HCT116 (cell line): ENCODE data around the gene UBE2E2. TPM values are rescaled to one million over a fixed set of nuclear protein-coding genes. Genes with fewer than 3 reads are reported as not detected.

Source experiments
- ATAC-seq: fragments of 200-7000 bp; cut with Tn5 transposase; 2 replicates; pipeline ENCODE4 v1.9.1; 2020; ENCODE audit warnings: mild to moderate bottlenecking, moderate library complexity
- BruUV-seq: library from RNA; stranded (reverse); fragments of 400-500 nt; replicated peaks from 2 replicates; lab custom pipeline; 2021; lab: Mats Ljungman, UMichigan
- CTCF ChIA-PET: fragments of 300-600 bp; sonication (Branson Sonifier 250); formaldehyde crosslinking; loops from one replicate; lab custom pipeline; 2021; ENCODE audit warnings: antibody characterized with exemption; lab: Charles Lee
- POLR2A ChIA-PET: fragments of 300-600, 350-600 bp; sonication (Branson Sonifier 250); formaldehyde crosslinking; loops from one replicate; lab custom pipeline; 2021; ENCODE audit warnings: antibody characterized with exemption; lab: Charles Lee
- RAD21 ChIA-PET, 2 experiments: fragments of 300-600 bp; sonication (Branson Sonifier 250); formaldehyde crosslinking; loops; one replicate each; lab custom pipeline; 2023; ENCODE audit warnings: low total read pairs in 2 of 2; ENCODE audit not compliant: uncharacterized antibody in 2 of 2, unreplicated experiment in 2 of 2, low non-redundant PET in 1 of 2; lab: Charles Lee
- DNase-seq: peaks from one replicate; pipeline ENCODE4 v3.0.0-alpha.2; 2010; ENCODE audit warnings: low read depth, low spot score
- H2AFZ ChIP-seq: fragments of 200-600 bp; shearing (Covaris generic), sonication (generic); 2 replicates; pipeline ENCODE4 v1.6.1; 2017; ENCODE audit warnings: low read depth, mixed run types, mixed read lengths, antibody characterized with exemption, low read length; ENCODE audit not compliant: poor library complexity, severe bottlenecking
- H3K27ac ChIP-seq: 2 replicates; pipeline ENCODE4 v1.5.1; 2012; ENCODE audit warnings: low read depth, low read length
- H3K27me3 ChIP-seq: fragments of 200-600 bp; sonication (generic); 2 replicates; pipeline ENCODE4 v1.6.1; 2016; ENCODE audit warnings: mixed run types, low read length, mixed read lengths; ENCODE audit not compliant: insufficient read depth
- H3K36me3 ChIP-seq, 2 experiments: fragments of 200-500 bp in 1 of 2; fragments of 200-600 bp in 1 of 2; sonication (Bioruptor generic) in 1 of 2; sonication (generic) in 1 of 2; 2 replicates each; pipeline versions ENCODE4 v1.5.1 to v1.6.1; 2014 to 2016; ENCODE audit warnings: low read length in 2 of 2, inconsistent platforms in 1 of 2, mixed read lengths in 1 of 2, mixed run types in 1 of 2; ENCODE audit not compliant: insufficient read depth in 2 of 2, control insufficient read depth in 1 of 2
- H3K4me1 ChIP-seq, 2 experiments: fragments of 200-600 bp in 1 of 2; sonication (generic) in 1 of 2; 2 replicates each; pipeline versions ENCODE4 v1.5.1 to v1.6.1; 2012 to 2017; ENCODE audit warnings: low read length in 2 of 2, inconsistent platforms in 1 of 2, mild to moderate bottlenecking in 1 of 2, mixed read lengths in 1 of 2, mixed run types in 1 of 2, moderate library complexity in 1 of 2; ENCODE audit not compliant: insufficient read depth in 2 of 2, control insufficient read depth in 1 of 2
- H3K4me2 ChIP-seq: fragments of 200-600 bp; sonication (generic); 2 replicates; pipeline ENCODE4 v1.6.1; 2017; ENCODE audit warnings: mixed run types, low read length, mixed read lengths
- H3K4me3 ChIP-seq, 2 experiments: fragments of 200-600 bp in 1 of 2; sonication (generic) in 1 of 2; replicated peaks in 1 of 2; 2 replicates each; pipeline ENCODE4 v1.5.1; 2011 to 2016; ENCODE audit warnings: low read length in 2 of 2, control low read depth in 1 of 2, low read depth in 1 of 2, mild to moderate bottlenecking in 1 of 2, mixed read lengths in 1 of 2, mixed run types in 1 of 2
- H3K79me2 ChIP-seq: fragments of 200-600 bp; sonication (generic); 2 replicates; pipeline ENCODE4 v1.6.1; 2017; ENCODE audit warnings: mild to moderate bottlenecking, mixed run types, low read length, moderate library complexity, mixed read lengths; ENCODE audit not compliant: insufficient read depth
- H3K9ac ChIP-seq: fragments of 200-600 bp; sonication (generic); 2 replicates; pipeline ENCODE4 v1.6.1; 2016; ENCODE audit warnings: low read length, mixed read lengths
- H3K9me2 ChIP-seq: fragments of 200-600 bp; sonication (generic), shearing (Covaris generic); 2 replicates; pipeline ENCODE4 v1.6.1; 2017; ENCODE audit warnings: mixed run types, mild to moderate bottlenecking, moderate library complexity; ENCODE audit not compliant: insufficient read depth
- H3K9me3 ChIP-seq, 2 experiments: fragments of 200-500 bp in 1 of 2; fragments of 200-600 bp in 1 of 2; sonication (Bioruptor generic) in 1 of 2; sonication (generic) in 1 of 2; 2 replicates each; pipeline ENCODE4 v1.6.1; 2014 to 2017; ENCODE audit warnings: low read length in 2 of 2, mixed read lengths in 2 of 2, inconsistent platforms in 1 of 2, low read depth in 1 of 2, mild to moderate bottlenecking in 1 of 2, mixed run types in 1 of 2, moderate library complexity in 1 of 2; ENCODE audit not compliant: control insufficient read depth in 1 of 2, insufficient read depth in 1 of 2
- H4K20me1 ChIP-seq: fragments of 200-600 bp; sonication (generic), shearing (Covaris generic); 2 replicates; pipeline ENCODE4 v1.6.1; 2017; ENCODE audit warnings: mixed run types, mild to moderate bottlenecking, moderate library complexity; ENCODE audit not compliant: insufficient read depth
- ELF1 ChIP-seq: IDR thresholded peaks from 2 replicates; pipeline ENCODE4 v1.6.1; 2012; ENCODE audit warnings: low read depth, borderline replicate concordance
- EZH2phosphoT487 ChIP-seq: fragments of 200-600 bp; IDR thresholded peaks from 2 replicates; pipeline ENCODE4 v1.6.1; 2018; ENCODE audit warnings: antibody characterized with exemption, borderline replicate concordance
- FOSL1 ChIP-seq: IDR thresholded peaks from 2 replicates; pipeline ENCODE4 v1.6.1; 2012; ENCODE audit warnings: low read depth
- RAD21 ChIP-seq: IDR thresholded peaks from 2 replicates; pipeline ENCODE4 v1.6.1; 2012; ENCODE audit warnings: low read depth, mild to moderate bottlenecking
- SIN3A ChIP-seq: IDR thresholded peaks from 2 replicates; pipeline ENCODE4 v1.6.1; 2012; ENCODE audit warnings: low read depth
- TCF7L2 ChIP-seq: IDR thresholded peaks from 2 replicates; pipeline ENCODE4 v1.7.0; 2011; ENCODE audit warnings: borderline replicate concordance, inconsistent platforms; ENCODE audit not compliant: insufficient read depth, insufficient read length; ENCODE audit errors: extremely low read depth
- YY1 ChIP-seq: IDR thresholded peaks from 2 replicates; pipeline ENCODE4 v1.6.1; 2011; ENCODE audit warnings: low read length, low read depth, moderate library complexity, mild to moderate bottlenecking; ENCODE audit not compliant: insufficient replicate concordance; ENCODE audit errors: extremely low read depth
- ZNF274 ChIP-seq: fragments of 200-500 bp; sonication (Bioruptor generic); IDR thresholded peaks from 2 replicates; pipeline ENCODE4 v1.6.1; 2014; ENCODE audit warnings: mild to moderate bottlenecking, low read depth, low read length, inconsistent platforms
- intact Hi-C: fragments of 100-400 bp; cut with micrococcal nuclease; formaldehyde crosslinking; loops from 2 replicates; pipeline ENCODE4 v1.10.0; 2022
- total RNA-seq: library from RNA; stranded (reverse); gene quantifications from one replicate; pipeline ENCODE4 v1.2.1, GENCODE V29; 2021; ENCODE audit not compliant: unreplicated experiment
- TF ChIP-seq, protein P1 (sequence below), 3 experiments: fragments of 200-600 bp in 1 of 3; sonication (generic) in 1 of 3; IDR thresholded peaks in 2 of 3; conservative IDR thresholded peaks in 1 of 3; 2 replicates each; pipeline ENCODE4 v1.5.1; 2012 to 2017; ENCODE audit warnings: low read depth in 2 of 3, low read length in 2 of 3, antibody characterized with exemption in 1 of 3, borderline replicate concordance in 1 of 3, control low read depth in 1 of 3, mild to moderate bottlenecking in 1 of 3, mixed read lengths in 1 of 3, mixed run types in 1 of 3, moderate library complexity in 1 of 3; ENCODE audit not compliant: insufficient read depth in 1 of 3
- TF ChIP-seq, protein P2 (sequence below): IDR thresholded peaks from 2 replicates; pipeline ENCODE4 v1.6.1; 2011; ENCODE audit warnings: mild to moderate bottlenecking, low read length, moderate library complexity; ENCODE audit not compliant: insufficient replicate concordance; ENCODE audit errors: extremely low read depth
- TF ChIP-seq, protein P3 (sequence below): IDR thresholded peaks from 2 replicates; pipeline ENCODE4 v1.6.1; 2012

UBE2E2 gene
- total RNA-seq, 1 experiment from 2014 or later, result 21.4 TPM

DNA sequence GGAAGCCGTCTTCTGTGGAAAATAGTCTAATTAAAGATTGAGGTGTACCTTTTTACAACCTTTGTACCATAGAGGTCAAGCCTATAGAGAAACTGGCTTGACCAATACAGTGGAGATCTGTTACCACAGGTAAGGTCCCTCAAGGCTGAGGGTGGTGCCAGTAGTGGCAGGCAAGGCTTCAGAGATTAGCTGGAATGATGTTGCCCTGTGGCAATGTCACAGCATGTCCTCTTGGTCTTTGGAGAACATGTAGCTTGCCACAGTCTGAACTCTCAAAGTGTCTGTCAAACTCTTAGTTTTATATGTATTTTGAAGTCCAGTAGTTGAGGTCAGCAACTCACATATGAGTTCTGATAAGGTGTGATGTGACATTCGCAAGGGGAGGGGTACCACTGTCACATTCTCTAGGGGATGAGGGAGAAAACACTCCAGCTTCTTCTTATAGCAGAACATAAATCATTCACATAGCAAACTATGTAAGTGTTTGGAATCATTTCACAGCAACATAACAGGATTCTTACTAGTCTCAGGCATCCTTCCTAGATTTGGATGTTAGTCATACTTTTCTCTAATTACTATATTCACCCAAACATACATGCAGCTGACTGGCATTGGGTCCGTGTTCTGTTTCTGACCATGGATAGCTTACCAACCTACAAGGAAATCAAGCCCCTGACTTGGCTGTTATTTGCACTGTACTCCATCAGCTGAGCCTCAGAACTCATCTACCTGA is 173.6 kb downstream of the UBE2E2 start:
- intact Hi-C loops, result no loop called here
- Histone ChIP-seq H3K9ac (no peak overlapping the region), H2AFZ (no peak overlapping the region), H4K20me1 (no peaks in the 10 kb centered on the region; the same call in 1 of the 2 replicates), H3K9me3 (no peaks in the 10 kb centered on the region), H3K4me2 (no peak overlapping the region), H3K27me3 (no peaks in the 10 kb centered on the region), H3K9me2 (no peaks in the 10 kb centered on the region), H3K79me2 (no peaks in the 10 kb centered on the region; the same call in 1 of the 2 replicates), H3K4me1 (no peaks in the 10 kb centered on the region), H3K27ac (no peak overlapping the region), H3K4me3 (no peak overlapping the region), H3K36me3 (no peaks in the 10 kb centered on the region)
- ChIA-PET CTCF (no interaction called here), RAD21 (no interaction called here), POLR2A (no interaction called here)
- ATAC-seq (no peak), DNase-seq (no peak)
- no peak for TF ChIP-seq FOSL1
- TF ChIP-seq RAD21, result no peak
- TF ChIP-seq YY1, result no peak
- TF ChIP-seq TCF7L2, result no peak
- no peak for TF ChIP-seq SIN3A
- TF ChIP-seq EZH2phosphoT487, result no peak
- TF ChIP-seq ZNF274, result no peak
- TF ChIP-seq ELF1, result no peak
- TF ChIP-seq, protein P1, sequence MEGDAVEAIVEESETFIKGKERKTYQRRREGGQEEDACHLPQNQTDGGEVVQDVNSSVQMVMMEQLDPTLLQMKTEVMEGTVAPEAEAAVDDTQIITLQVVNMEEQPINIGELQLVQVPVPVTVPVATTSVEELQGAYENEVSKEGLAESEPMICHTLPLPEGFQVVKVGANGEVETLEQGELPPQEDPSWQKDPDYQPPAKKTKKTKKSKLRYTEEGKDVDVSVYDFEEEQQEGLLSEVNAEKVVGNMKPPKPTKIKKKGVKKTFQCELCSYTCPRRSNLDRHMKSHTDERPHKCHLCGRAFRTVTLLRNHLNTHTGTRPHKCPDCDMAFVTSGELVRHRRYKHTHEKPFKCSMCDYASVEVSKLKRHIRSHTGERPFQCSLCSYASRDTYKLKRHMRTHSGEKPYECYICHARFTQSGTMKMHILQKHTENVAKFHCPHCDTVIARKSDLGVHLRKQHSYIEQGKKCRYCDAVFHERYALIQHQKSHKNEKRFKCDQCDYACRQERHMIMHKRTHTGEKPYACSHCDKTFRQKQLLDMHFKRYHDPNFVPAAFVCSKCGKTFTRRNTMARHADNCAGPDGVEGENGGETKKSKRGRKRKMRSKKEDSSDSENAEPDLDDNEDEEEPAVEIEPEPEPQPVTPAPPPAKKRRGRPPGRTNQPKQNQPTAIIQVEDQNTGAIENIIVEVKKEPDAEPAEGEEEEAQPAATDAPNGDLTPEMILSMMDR (IDR thresholded peaks at IDR 0.05 in 2 of 3, conservative IDR thresholded peaks at IDR 0.05 in 1 of 3; ENCODE audit: borderline replicate concordance in 1 of 3, insufficient read depth in 1 of 3, low read depth in 2 of 3, low read length in 2 of 3), result no peak
- TF ChIP-seq, protein P2, sequence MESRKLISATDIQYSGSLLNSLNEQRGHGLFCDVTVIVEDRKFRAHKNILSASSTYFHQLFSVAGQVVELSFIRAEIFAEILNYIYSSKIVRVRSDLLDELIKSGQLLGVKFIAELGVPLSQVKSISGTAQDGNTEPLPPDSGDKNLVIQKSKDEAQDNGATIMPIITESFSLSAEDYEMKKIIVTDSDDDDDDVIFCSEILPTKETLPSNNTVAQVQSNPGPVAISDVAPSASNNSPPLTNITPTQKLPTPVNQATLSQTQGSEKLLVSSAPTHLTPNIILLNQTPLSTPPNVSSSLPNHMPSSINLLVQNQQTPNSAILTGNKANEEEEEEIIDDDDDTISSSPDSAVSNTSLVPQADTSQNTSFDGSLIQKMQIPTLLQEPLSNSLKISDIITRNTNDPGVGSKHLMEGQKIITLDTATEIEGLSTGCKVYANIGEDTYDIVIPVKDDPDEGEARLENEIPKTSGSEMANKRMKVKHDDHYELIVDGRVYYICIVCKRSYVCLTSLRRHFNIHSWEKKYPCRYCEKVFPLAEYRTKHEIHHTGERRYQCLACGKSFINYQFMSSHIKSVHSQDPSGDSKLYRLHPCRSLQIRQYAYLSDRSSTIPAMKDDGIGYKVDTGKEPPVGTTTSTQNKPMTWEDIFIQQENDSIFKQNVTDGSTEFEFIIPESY, result no peak
- TF ChIP-seq, protein P3, sequence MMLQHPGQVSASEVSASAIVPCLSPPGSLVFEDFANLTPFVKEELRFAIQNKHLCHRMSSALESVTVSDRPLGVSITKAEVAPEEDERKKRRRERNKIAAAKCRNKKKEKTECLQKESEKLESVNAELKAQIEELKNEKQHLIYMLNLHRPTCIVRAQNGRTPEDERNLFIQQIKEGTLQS, result no peak
- BruUV-seq, result no TSS peak
